SK-N-SH (cell line): ENCODE results near the gene RBM18. TPM values are rescaled to one million over a fixed set of nuclear protein-coding genes. Genes with fewer than 3 reads are reported as not detected.

Experiments
- CTCF ChIA-PET: fragments of 300-600, 350-600 bp; formaldehyde crosslinking; extraction: SDS; loops from one replicate; lab custom pipeline; 2021; lab: Yijun Ruan, JAX
- POLR2A ChIA-PET: fragments of 350-600 bp; sonication (Branson Sonifier 250); formaldehyde crosslinking; extraction: SDS; loops from one replicate; lab custom pipeline; 2020; ENCODE audit warnings: antibody characterized with exemption, inconsistent platforms; lab: Yijun Ruan, JAX
- DNase-seq: peaks from one replicate; pipeline ENCODE4 v3.0.0; 2012
- H2AFZ ChIP-seq: fragments of 200-600 bp; sonication (generic); 2 replicates; pipeline ENCODE4 v1.8.1; 2016; ENCODE audit warnings: antibody characterized with exemption, mild to moderate bottlenecking, low read depth
- H3F3A ChIP-seq: fragments of 200-600 bp; sonication (generic); replicated peaks from 2 replicates; pipeline ENCODE3; 2016; ENCODE audit warnings: antibody characterized with exemption, mild to moderate bottlenecking; ENCODE audit not compliant: insufficient read depth
- H3K27ac ChIP-seq, 2 experiments: fragments of 200-500 bp in 1 of 2; fragments of 200-600 bp in 1 of 2; sonication (Bioruptor generic) in 1 of 2; sonication (generic), shearing (Covaris generic) in 1 of 2; 2 replicates each; pipeline versions ENCODE4 v1.5.1 to v1.6.1; 2014 to 2016; ENCODE audit warnings: low read depth in 2 of 2, inconsistent platforms in 1 of 2, low read length in 1 of 2, mild to moderate bottlenecking in 1 of 2, mixed read lengths in 1 of 2
- H3K27me3 ChIP-seq: fragments of 200-600 bp; sonication (generic), shearing (Covaris generic); 2 replicates; pipeline ENCODE4 v1.6.1; 2016; ENCODE audit warnings: mixed run types; ENCODE audit not compliant: insufficient read depth
- H3K36me3 ChIP-seq, 2 experiments: fragments of 200-500 bp in 1 of 2; fragments of 200-600 bp in 1 of 2; sonication (Bioruptor generic) in 1 of 2; sonication (generic) in 1 of 2; replicated peaks in 1 of 2; 2 replicates each; pipeline versions ENCODE3 to v1.5.1; 2014 to 2016; ENCODE audit warnings: low read length in 1 of 2, mild to moderate bottlenecking in 1 of 2; ENCODE audit not compliant: insufficient read depth in 2 of 2, control insufficient read depth in 1 of 2
- H3K4me1 ChIP-seq, 2 experiments: fragments of 200-500 bp in 1 of 2; fragments of 200-600 bp in 1 of 2; sonication (Bioruptor generic) in 1 of 2; sonication (generic), shearing (Covaris generic) in 1 of 2; 2 replicates each; pipeline versions ENCODE4 v1.5.1 to v1.6.1; 2014 to 2016; ENCODE audit warnings: low read depth in 1 of 2, low read length in 1 of 2, mixed run types in 1 of 2; ENCODE audit not compliant: insufficient read depth in 2 of 2, control insufficient read depth in 1 of 2
- H3K4me2 ChIP-seq: fragments of 200-600 bp; sonication (generic), shearing (Covaris generic); 2 replicates; pipeline ENCODE4 v1.6.1; 2017; ENCODE audit warnings: mixed run types
- H3K4me3 ChIP-seq, 2 experiments: fragments of 200-500 bp in 1 of 2; fragments of 200-600 bp in 1 of 2; sonication (Bioruptor generic) in 1 of 2; sonication (generic), shearing (Covaris generic) in 1 of 2; 2 replicates each; pipeline versions ENCODE4 v1.5.1 to v1.8.1; 2014 to 2016; ENCODE audit warnings: low read depth in 2 of 2, inconsistent platforms in 1 of 2, low read length in 1 of 2, mild to moderate bottlenecking in 1 of 2, mixed read lengths in 1 of 2, moderate library complexity in 1 of 2
- H3K79me2 ChIP-seq: fragments of 200-600 bp; sonication (generic); 2 replicates; pipeline ENCODE4 v1.8.1; 2017; ENCODE audit warnings: mild to moderate bottlenecking; ENCODE audit not compliant: insufficient read depth
- H3K9ac ChIP-seq: fragments of 200-600 bp; sonication (generic); 2 replicates; pipeline ENCODE4 v1.6.1; 2017; ENCODE audit warnings: mixed run types
- H3K9me2 ChIP-seq: fragments of 200-600 bp; sonication (generic); 2 replicates; pipeline ENCODE4 v1.6.1; 2017; ENCODE audit warnings: mixed run types
- H3K9me3 ChIP-seq: fragments of 200-600 bp; sonication (generic); 2 replicates; pipeline ENCODE4 v1.6.1; 2017; ENCODE audit warnings: mixed run types, mild to moderate bottlenecking, moderate library complexity
- H4K20me1 ChIP-seq: fragments of 200-600 bp; sonication (generic); 2 replicates; pipeline ENCODE4 v1.6.1; 2017; ENCODE audit warnings: mild to moderate bottlenecking, mixed run types; ENCODE audit not compliant: insufficient read depth
- CTCF ChIP-seq: fragments of 200-600 bp; sonication (generic); IDR thresholded peaks from 2 replicates; pipeline ENCODE4 v1.6.1; 2017; ENCODE audit warnings: antibody characterized with exemption, mild to moderate bottlenecking, moderate library complexity
- ELF1 ChIP-seq: IDR thresholded peaks from 2 replicates; pipeline ENCODE4 v1.4.0; 2012
- FOXJ3 ChIP-seq: sonication (generic); formaldehyde crosslinking; IDR thresholded peaks from 2 replicates; pipeline ENCODE4 v1.5.1; 2020; ENCODE audit warnings: mild to moderate bottlenecking, missing genetic modification reagents
- FOXM1 ChIP-seq: IDR thresholded peaks from 2 replicates; pipeline ENCODE4 v1.4.0; 2012; ENCODE audit warnings: low read depth, mild to moderate bottlenecking
- GATA2 ChIP-seq: sonication (generic); formaldehyde crosslinking; IDR thresholded peaks from 2 replicates; pipeline ENCODE4 v1.5.0; 2020; ENCODE audit warnings: mild to moderate bottlenecking, missing genetic modification reagents
- IRF3 ChIP-seq: fragments of 150-350 bp; IDR thresholded peaks from 2 replicates; pipeline ENCODE4 v1.6.1; 2016; ENCODE audit warnings: mild to moderate bottlenecking, low read depth, low read length
- MAX ChIP-seq: IDR thresholded peaks from 2 replicates; pipeline ENCODE4 v1.4.0; 2012; ENCODE audit warnings: low read depth
- NRF1 ChIP-seq: IDR thresholded peaks from 2 replicates; pipeline ENCODE4 v1.6.1; 2012; ENCODE audit warnings: low read depth, mild to moderate bottlenecking, low read length
- POLR2AphosphoS5 ChIP-seq: IDR thresholded peaks from 2 replicates; pipeline ENCODE4 v1.6.1; 2012; ENCODE audit warnings: low read depth, low read length
- RAD21 ChIP-seq: IDR thresholded peaks from 2 replicates; pipeline ENCODE4 v1.6.1; 2012; ENCODE audit warnings: mild to moderate bottlenecking, low read length
- RCOR1 ChIP-seq: fragments of 150-350 bp; IDR thresholded peaks from 2 replicates; pipeline ENCODE4 v1.6.1; 2017; ENCODE audit warnings: antibody characterized with exemption, low read length
- RFX5 ChIP-seq: IDR thresholded peaks from 2 replicates; pipeline ENCODE4 v1.6.1; 2012; ENCODE audit warnings: mild to moderate bottlenecking, improper control_type of control experiment, low read length
- RXRA ChIP-seq: IDR thresholded peaks from 2 replicates; pipeline ENCODE4 v1.4.0; 2012; ENCODE audit warnings: low read depth, mild to moderate bottlenecking, borderline replicate concordance
- SIN3A ChIP-seq: IDR thresholded peaks from 2 replicates; pipeline ENCODE4 v1.6.1; 2012; ENCODE audit warnings: low read depth, mild to moderate bottlenecking, low read length, moderate library complexity, borderline replicate concordance
- SMC3 ChIP-seq: IDR thresholded peaks from 2 replicates; pipeline ENCODE4 v1.6.1; 2012; ENCODE audit warnings: low read depth, low read length, improper control_type of control experiment
- TCF12 ChIP-seq: IDR thresholded peaks from 2 replicates; pipeline ENCODE4 v1.4.0; 2012
- TEAD4 ChIP-seq: IDR thresholded peaks from 2 replicates; pipeline ENCODE4 v1.4.0; 2012; ENCODE audit warnings: mild to moderate bottlenecking, borderline replicate concordance; ENCODE audit not compliant: insufficient read depth
- YY1 ChIP-seq: IDR thresholded peaks from 2 replicates; pipeline ENCODE4 v1.4.0; 2012; ENCODE audit warnings: low read depth, mild to moderate bottlenecking
- WGBS: methylation state at CpG from one replicate; pipeline ENCODE4 v1.1.6; 2017; ENCODE audit warnings: low lambda C conversion rate; 5-methylcytosine and 5-hydroxymethylcytosine counted together
- polyA plus RNA-seq, 3 experiments: library from polyadenylated mRNA; depleted of rRNA; stranded (reverse); fragments of >200 nt; gene quantifications; 2 replicates each; pipeline ENCODE4 v1.2.3, GENCODE V29; 2012
- TF ChIP-seq, protein P1 (sequence below): IDR thresholded peaks from 2 replicates; pipeline ENCODE4 v1.4.0; 2012; ENCODE audit warnings: low read depth, borderline replicate concordance

The RBM18 gene
- polyA plus RNA-seq, 1 of the 3 experiments (the other 2 are of a cell fraction): 8.2 TPM

- H3K4me3 ChIP-seq: no peak overlapping the region
- H3K9me3 ChIP-seq: no peaks in the 10 kb centered on the region
- H2AFZ ChIP-seq: no peak overlapping the region
- H3F3A ChIP-seq: peaks cover 8% of the 10 kb centered on the region
- no peak overlapping the region for H3K27ac ChIP-seq
- ChIA-PET POLR2A (no interaction called here), CTCF (interaction anchor here (1.0 to 1.5 kb wide), 4 partner anchors 10 to 209 kb away, joined by 3 read pairs; no protein-coding TSS in a partner anchor)
- DNase-seq: no peak
- H4K20me1 ChIP-seq: no peaks in the 10 kb centered on the region
- peaks cover 12 to 53% of the 10 kb centered on the region in 2 experiments for H3K36me3 ChIP-seq
- 0 out of 4 replicates have a peak, but pooled peaks cover 0 to 4% of the 10 kb centered on the region in 2 experiments for H3K4me1 ChIP-seq
- H3K9ac ChIP-seq: no peak overlapping the region
- no peak for TF ChIP-seq RCOR1
- no peak for TF ChIP-seq MAX
- no peak for TF ChIP-seq FOXM1
- no peak for TF ChIP-seq NRF1
- TF ChIP-seq FOXJ3 (CRISPR knock-in tag): no peak
- TF ChIP-seq IRF3: no peak
- no peak for TF ChIP-seq CTCF
- TF ChIP-seq TCF12: no peak
- no peak for TF ChIP-seq POLR2AphosphoS5
- 100% methylated on average over 1 of the region's 1 CpG for WGBS
- no peak overlapping the region for H3K4me2 ChIP-seq
- no peaks in the 10 kb centered on the region for H3K79me2 ChIP-seq
- H3K9me2 ChIP-seq: no peaks in the 10 kb centered on the region
- no peaks in the 10 kb centered on the region for H3K27me3 ChIP-seq
These were observed 43.3 kb upstream of the RBM18 start for GRCh38 chr9:122307925-122308324.

DNA sequence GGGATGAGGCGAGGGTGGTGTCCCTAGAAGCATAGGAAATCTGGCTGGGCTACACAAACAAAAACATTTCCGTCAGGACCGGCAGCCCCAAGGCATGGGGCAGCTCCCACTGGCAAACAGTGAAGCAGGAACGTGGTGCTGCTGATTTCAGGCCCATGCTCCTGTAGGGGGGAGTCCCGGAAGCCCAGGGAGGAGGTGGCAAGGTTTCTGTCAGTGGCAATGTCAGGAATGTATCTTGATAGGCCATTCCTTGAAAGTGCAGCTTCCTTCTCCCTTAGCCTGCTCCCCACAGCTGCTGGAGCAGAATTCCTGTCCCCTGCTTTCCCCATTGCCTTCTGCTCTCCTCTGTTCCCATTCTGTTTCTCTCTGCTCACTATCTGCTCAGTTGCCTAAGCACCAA, 42.4 kb upstream of the RBM18 start:
- Histone ChIP-seq H4K20me1 (no peaks in the 10 kb centered on the region), H3K9me3 (no peaks in the 10 kb centered on the region), H3K27me3 (no peaks in the 10 kb centered on the region), H3K4me1 (0 out of 4 replicates have a peak, but pooled peaks cover 0 to 4% of the 10 kb centered on the region in 2 experiments), H3K27ac (no peak overlapping the region), H2AFZ (no peak overlapping the region), H3K79me2 (no peaks in the 10 kb centered on the region), H3K9ac (no peak overlapping the region), H3F3A (peaks cover 12% of the 10 kb centered on the region), H3K9me2 (no peaks in the 10 kb centered on the region), H3K36me3 (peaks cover 16 to 47% of the 10 kb centered on the region in 2 experiments), H3K4me2 (no peak overlapping the region), H3K4me3 (no peak overlapping the region)
- ChIA-PET CTCF (interaction anchor here (1.0 to 1.7 kb wide), 5 partner anchors 9 to 182 kb away, joined by 3 to 7 read pairs (median 3); no protein-coding TSS in a partner anchor), POLR2A (no interaction called here)
- 82% methylated on average over 5 of the region's 5 CpGs for WGBS
- no peak for DNase-seq
- TF ChIP-seq, protein P1, sequence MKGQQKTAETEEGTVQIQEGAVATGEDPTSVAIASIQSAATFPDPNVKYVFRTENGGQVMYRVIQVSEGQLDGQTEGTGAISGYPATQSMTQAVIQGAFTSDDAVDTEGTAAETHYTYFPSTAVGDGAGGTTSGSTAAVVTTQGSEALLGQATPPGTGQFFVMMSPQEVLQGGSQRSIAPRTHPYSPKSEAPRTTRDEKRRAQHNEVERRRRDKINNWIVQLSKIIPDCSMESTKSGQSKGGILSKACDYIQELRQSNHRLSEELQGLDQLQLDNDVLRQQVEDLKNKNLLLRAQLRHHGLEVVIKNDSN: no peak
- TF ChIP-seq GATA2 (CRISPR knock-in tag): no peak
- no peak for TF ChIP-seq NRF1
- TF ChIP-seq YY1: no peak
- no peak for TF ChIP-seq IRF3
- no peak for TF ChIP-seq MAX
- no peak for TF ChIP-seq RFX5
- TF ChIP-seq RXRA: no peak
- TF ChIP-seq TEAD4: no peak
- no peak for TF ChIP-seq RAD21
- TF ChIP-seq ELF1: no peak
- TF ChIP-seq SMC3: no peak
- TF ChIP-seq SIN3A: no peak
